Measurements from ENCODE around the gene RBM6. TPM values are rescaled to one million over a fixed set of nuclear protein-coding genes. Genes with fewer than 3 reads are reported as not detected.

The RBM6 gene
- total RNA-seq (100 to 1,000 TPM; 104 to 191 (median 144) TPM), polyA plus RNA-seq (100 to 1,000 TPM; 118 to 320 (median 303) TPM)
- long read RNA-seq, donor 1, partial matches to known transcripts, result 126 of 134 reads
- long read RNA-seq, donor 1, other reads (novel, unspliced or antisense), result 0 of 134 reads
- long read RNA-seq, donor 2, partial matches to known transcripts, result 52 of 55 reads
- long read RNA-seq, donor 2, other reads (novel, unspliced or antisense), result 0 of 55 reads

GRCh38 chr3:49939858-49940666 lies at the start of gene RBM6:
Gene RBM6, plus strand, starts transcription at chr3:49940150. Its CDS starts 22,492 bp downstream, at chr3:49962642.
- H3K36me3 ChIP-seq, result peaks cover 0 to 15% (median 0%) of the 10 kb centered on the region in 6 donors
- TF ChIP-seq POLR2A (IDR thresholded peaks at IDR 0.05) (peak; percentile 72 to 78 (median 73)), CTCF (IDR thresholded peaks at IDR 0.05 in 8 of 11, conservative IDR thresholded peaks at IDR 0.05 in 3 of 11) (peak in 3 of 11 experiments; percentile 7 to 32 (median 14)), POLR2AphosphoS5 (IDR thresholded peaks at IDR 0.05) (peak; percentile 95 to 98 (median 97))
- peak within 1 kb of the TSS; percentile 81 to 99 (median 96) for H3K27ac ChIP-seq
- peak within 1 kb of the TSS; percentile 50 to 92 (median 72) for H3K4me3 ChIP-seq
- WGBS, 5 donors, result 0 to 1% (median 0%) methylated on average over 36 to 74 of the region's 74 CpGs
- H3K27me3 ChIP-seq (replicated peaks in 1 of 7), result no peaks in the 10 kb centered on the region
- H3K4me1 ChIP-seq, result peaks cover 10 to 59% (median 39%) of the 10 kb centered on the region in 6 donors
- peak; percentile 100 for DNase-seq
- intact Hi-C loops (cut with DNase I; ENCODE audit: low total_unique reads), result no loop called here
- no peaks in the 10 kb centered on the region for H3K9me3 ChIP-seq

GRCh38 chr3:49895791-49896190 lies 44.2 kb upstream of the RBM6 start:
- Histone ChIP-seq H3K4me3 (no peak overlapping the region), H3K9me3 (no peaks in the 10 kb centered on the region), H3K27ac (no peak overlapping the region), H3K4me1 (no peaks in the 10 kb centered on the region), H3K27me3 (replicated peaks in 1 of 7) (no peaks in the 10 kb centered on the region), H3K36me3 (no peaks in the 10 kb centered on the region)
- 92 to 100% (median 96%) methylated on average over 2 to 9 of the region's 9 CpGs for WGBS, 5 donors
- intact Hi-C loops (cut with DNase I; ENCODE audit: low total_unique reads), result no loop called here
- no peak for DNase-seq
- no peak for TF ChIP-seq POLR2AphosphoS5 (IDR thresholded peaks at IDR 0.05)
- no peak for TF ChIP-seq CTCF (IDR thresholded peaks at IDR 0.05 in 8 of 11, conservative IDR thresholded peaks at IDR 0.05 in 3 of 11)

- TF ChIP-seq POLR2AphosphoS5 (IDR thresholded peaks at IDR 0.05) (no peak), POLR2A (IDR thresholded peaks at IDR 0.05) (no peak), CTCF (IDR thresholded peaks at IDR 0.05 in 8 of 11, conservative IDR thresholded peaks at IDR 0.05 in 3 of 11) (no peak)
- Histone ChIP-seq H3K9me3 (no peaks in the 10 kb centered on the region), H3K27ac (no peak overlapping the region), H3K4me3 (no peak overlapping the region), H3K36me3 (no peaks in the 10 kb centered on the region), H3K27me3 (replicated peaks in 1 of 7) (no peaks in the 10 kb centered on the region), H3K4me1 (no peaks in the 10 kb centered on the region)
- WGBS, 5 donors, result 80 to 88% (median 85%) methylated on average over 3 to 5 of the region's 5 CpGs
- DNase-seq, result no peak
- intact Hi-C loops (cut with DNase I; ENCODE audit: low total_unique reads), result no loop called here
Observed at GRCh38 chr3:49896345-49896744, 43.6 kb upstream of the RBM6 start.

- Histone ChIP-seq H3K27ac (no peak overlapping the region), H3K4me3 (no peak overlapping the region), H3K9me3 (no peaks in the 10 kb centered on the region), H3K36me3 (no peaks in the 10 kb centered on the region), H3K4me1 (peaks cover 0 to 17% (median 9%) of the 10 kb centered on the region in 6 donors), H3K27me3 (replicated peaks in 1 of 7) (no peaks in the 10 kb centered on the region)
- TF ChIP-seq POLR2A (IDR thresholded peaks at IDR 0.05) (no peak), POLR2AphosphoS5 (IDR thresholded peaks at IDR 0.05) (no peak), CTCF (IDR thresholded peaks at IDR 0.05 in 8 of 11, conservative IDR thresholded peaks at IDR 0.05 in 3 of 11) (no peak)
- DNase-seq, result no peak
- intact Hi-C loops (cut with DNase I; ENCODE audit: low total_unique reads), result no loop called here
- 79 to 96% (median 84%) methylated on average over 3 to 6 of the region's 6 CpGs for WGBS, 5 donors
Observed at GRCh38 chr3:49898991-49899390, 41.0 kb upstream of the RBM6 start.
